Fibroblast of lung (primary cell): ENCODE results near the gene RIN3.

ENCODE experiments used
- CTCF ChIP-seq, 2 donors: IDR thresholded peaks in 1 of 2; conservative IDR thresholded peaks in 1 of 2; 1 replicate in 1 of 2; 2 replicates in 1 of 2; pipeline ENCODE4 v1.5.1; 2011 to 2012; ENCODE audit warnings: low read length in 2 of 2, control low read depth in 1 of 2, inconsistent platforms in 1 of 2, low read depth in 1 of 2, mild to moderate bottlenecking in 1 of 2
- EZH2 ChIP-seq: IDR thresholded peaks from 2 replicates; pipeline ENCODE4 v1.5.1; 2012; ENCODE audit warnings: low read length, control low read depth, mild to moderate bottlenecking; ENCODE audit errors: missing control alignments

- no peak for TF ChIP-seq CTCF (conservative IDR thresholded peaks at IDR 0.05 in 1 of 2, IDR thresholded peaks at IDR 0.05 in 1 of 2; ENCODE audit: low read depth in 1 of 2, low read length in 2 of 2)
- TF ChIP-seq EZH2 = no peak
Measured at GRCh38 chr14:92649066-92649465, 135.5 kb downstream of the RIN3 start.
